C4-2B (cell line): Measurements from ENCODE around the gene RFNG.
A peak's percentile ranks its signal among the peaks of the same experiment; 100 is the strongest.

Source experiments
- H3K27ac ChIP-seq: fragments of 450-650 bp; 2 replicates; pipeline ENCODE4 v1.5.1; 2017
- CTCF ChIP-seq: fragments of 450-650 bp; conservative IDR thresholded peaks from 2 replicates; pipeline ENCODE4 v1.5.1; 2017; ENCODE audit warnings: mild to moderate bottlenecking
- ZFX ChIP-seq: fragments of 450-650 bp; IDR thresholded peaks from 2 replicates; pipeline ENCODE4 v1.6.1; 2017

RFNG gene, protein sequence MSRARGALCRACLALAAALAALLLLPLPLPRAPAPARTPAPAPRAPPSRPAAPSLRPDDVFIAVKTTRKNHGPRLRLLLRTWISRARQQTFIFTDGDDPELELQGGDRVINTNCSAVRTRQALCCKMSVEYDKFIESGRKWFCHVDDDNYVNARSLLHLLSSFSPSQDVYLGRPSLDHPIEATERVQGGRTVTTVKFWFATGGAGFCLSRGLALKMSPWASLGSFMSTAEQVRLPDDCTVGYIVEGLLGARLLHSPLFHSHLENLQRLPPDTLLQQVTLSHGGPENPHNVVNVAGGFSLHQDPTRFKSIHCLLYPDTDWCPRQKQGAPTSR

GRCh38 chr17:82051776-82052637, at the start of gene RFNG, which contains the start of gene GPS1:
Gene RFNG (minus strand): TSS chr17:82051811. CDS start chr17:82051766, 45 bp downstream.
Gene GPS1 (plus strand): TSS chr17:82051898. CDS start chr17:82051932, 34 bp downstream.
- TF ChIP-seq ZFX (peak; percentile 77), CTCF (no peak)
- peak within 1 kb of the TSS; percentile 75 for H3K27ac ChIP-seq

- TF ChIP-seq ZFX (peak; percentile 32), CTCF (no peak)
- H3K27ac ChIP-seq, result peak overlapping the region; percentile 100
Observed at GRCh38 chr17:82101301-82101715, 49.7 kb upstream of the RFNG start.

DNA sequence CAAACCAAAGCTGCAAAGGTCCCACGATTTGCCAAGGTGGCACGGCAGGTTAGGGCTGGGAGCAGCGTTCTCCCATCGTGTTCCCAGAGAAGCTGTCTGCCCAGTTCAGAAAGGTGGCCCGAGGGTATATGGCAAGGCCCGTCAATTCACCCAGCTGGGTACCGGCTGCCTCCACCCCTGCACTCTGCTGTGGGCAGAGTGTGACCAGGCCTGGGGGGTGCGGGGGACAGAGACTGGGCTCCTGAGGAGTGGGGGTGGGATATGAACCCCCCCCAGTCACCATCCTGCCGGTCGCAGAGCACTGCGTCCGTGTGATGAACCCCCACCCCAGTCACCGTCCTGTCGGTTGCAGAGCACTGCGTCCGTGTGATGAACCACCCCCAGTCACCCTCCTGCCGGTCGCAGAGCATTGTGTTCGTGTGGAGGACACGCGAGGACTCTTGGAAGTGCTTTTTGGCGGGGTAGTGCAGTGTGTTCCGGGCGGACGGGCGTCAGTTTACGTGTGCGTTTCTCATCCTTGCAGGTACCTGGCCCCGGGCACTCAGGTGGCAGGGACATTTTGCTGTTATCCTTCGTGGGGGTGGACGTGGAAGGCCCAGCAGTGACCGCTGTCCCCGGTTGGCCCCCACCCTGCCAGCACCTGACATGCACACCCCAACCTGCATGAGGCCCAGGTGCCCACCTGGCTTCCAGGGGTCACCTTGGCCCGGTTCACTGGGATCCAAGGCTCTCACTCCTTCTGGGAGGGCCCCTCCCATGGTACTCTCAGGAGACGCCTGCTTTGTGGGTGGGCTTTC, 49.1 kb upstream of the RFNG start:
- peak overlapping the region; percentile 100 for H3K27ac ChIP-seq
- TF ChIP-seq CTCF (no peak), ZFX (no peak; the same call in 1 of the 2 replicates)

DNA sequence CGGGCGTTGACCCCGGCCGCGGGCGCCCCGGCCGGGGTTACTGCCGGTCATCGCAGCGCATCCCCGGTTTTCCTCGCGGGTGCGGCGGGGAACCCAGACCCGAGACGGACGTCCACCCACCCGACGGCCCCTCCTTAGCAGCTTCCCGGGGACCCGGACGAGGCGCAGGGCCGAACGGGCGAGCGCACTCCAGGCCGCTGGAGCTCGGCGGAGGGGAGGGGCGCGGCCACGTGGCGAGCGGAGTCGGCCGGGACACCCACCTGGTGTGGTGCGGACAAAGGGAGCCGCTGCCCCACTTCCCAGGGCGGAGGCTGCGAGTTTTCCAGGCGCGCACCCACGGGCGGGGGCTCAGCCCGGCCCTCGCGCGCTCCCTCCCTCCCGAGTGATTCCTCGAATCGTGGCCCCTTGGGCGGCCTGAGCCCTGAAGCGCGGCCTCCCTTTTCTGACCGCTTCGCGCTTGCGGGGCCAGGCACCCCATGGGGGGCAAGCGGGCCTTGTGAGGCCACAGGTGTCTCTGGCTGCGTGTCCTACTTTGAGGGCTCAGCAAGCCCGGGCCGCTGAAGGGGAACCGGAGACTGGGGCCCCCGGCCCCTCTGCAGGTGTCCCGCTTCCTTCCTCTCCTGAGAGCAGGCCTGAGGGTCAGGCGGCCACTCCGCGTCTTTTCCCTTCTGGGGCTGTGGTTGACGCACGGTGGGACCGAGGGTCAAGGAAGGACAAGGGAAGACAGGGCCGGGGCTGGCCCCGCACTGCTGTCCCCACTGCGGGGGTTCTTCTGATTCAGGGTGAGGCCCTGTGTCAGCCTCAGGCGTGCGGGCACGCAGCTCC, 47.5 kb upstream of the RFNG start:
- H3K27ac ChIP-seq, result peak overlapping the region; percentile 100
- TF ChIP-seq ZFX, result peak; percentile 66
- TF ChIP-seq CTCF, result no peak

- no peak for TF ChIP-seq ZFX
- peak; percentile 66 for TF ChIP-seq CTCF
- H3K27ac ChIP-seq, result peak within 1 kb of the TSS; percentile 100
Observed at GRCh38 chr17:82098169-82098938, 46.7 kb upstream of the RFNG start, which contains the start of gene FASN. Gene FASN (minus strand): TSS chr17:82098236. CDS start chr17:82096445, 1,791 bp downstream.

DNA sequence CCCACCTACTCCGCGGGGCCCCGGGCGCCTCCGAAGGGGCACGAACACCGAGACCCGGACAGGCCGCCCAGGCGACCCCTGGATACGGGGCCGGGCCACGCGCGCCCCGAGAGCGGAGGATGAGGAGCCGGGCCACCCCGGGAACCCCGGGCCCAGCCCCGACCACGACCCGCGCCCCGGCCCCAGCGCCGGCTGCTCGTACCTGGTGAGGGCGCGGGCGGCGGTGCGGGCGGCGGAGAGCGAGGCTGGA, 46.2 kb upstream of the RFNG start:
- peak overlapping the region; percentile 100 for H3K27ac ChIP-seq
- TF ChIP-seq ZFX (peak; percentile 77), CTCF (no peak)
